HFFc6 (cell line): ENCODE results near the gene ABHD8. TPM values are rescaled to one million over a fixed set of nuclear protein-coding genes. Genes with fewer than 3 reads are reported as not detected.

ENCODE experiments used
- DNase-seq: peaks from one replicate; pipeline ENCODE4 v3.0.0-alpha.2; 2018
- H3K27ac Mint-ChIP-seq: 2 replicates; pipeline ENCODE4 v1.8.0; 2020; ENCODE audit warnings: mild to moderate bottlenecking, mixed read lengths
- H3K27me3 Mint-ChIP-seq: 2 replicates; pipeline ENCODE4 v1.8.0; 2021; ENCODE audit warnings: mild to moderate bottlenecking, moderate library complexity, mixed read lengths; ENCODE audit not compliant: insufficient read depth
- H3K36me3 Mint-ChIP-seq: 2 replicates; pipeline ENCODE4 v1.8.0; 2021; ENCODE audit warnings: low read depth, mixed read lengths
- H3K4me1 Mint-ChIP-seq: 2 replicates; pipeline ENCODE4 v1.8.0; 2020; ENCODE audit warnings: low read depth, mixed read lengths
- H3K4me3 Mint-ChIP-seq: 2 replicates; pipeline ENCODE4 v1.8.0; 2020; ENCODE audit warnings: mild to moderate bottlenecking, moderate library complexity, mixed read lengths
- H3K9me3 Mint-ChIP-seq: 2 replicates; pipeline ENCODE4 v1.8.0; 2020; ENCODE audit warnings: mild to moderate bottlenecking, mixed read lengths
- CTCF ChIP-seq: fragments of 200-600 bp; sonication (generic); IDR thresholded peaks from 2 replicates; pipeline ENCODE4 v1.5.0; 2021; ENCODE audit warnings: antibody characterized with exemption, mild to moderate bottlenecking
- total RNA-seq, 6 experiments: library from RNA; stranded (reverse); fragmentation: NEBNext Ultra II Directional; extraction: Animal tissue kit (Norgen Biotek cat#: 25700); gene quantifications; 2 replicates in 1 of 6; 3 replicates in 5 of 6; pipeline ENCODE4 v1.2.3, GENCODE V29; 2021

The ABHD8 gene
- total RNA-seq, 6 experiments from 2014 or later: 6.7 to 9.9 (median 8.9) TPM

GRCh38 chr19:17260842-17261325, 42.3 kb downstream of the ABHD8 start:
- H3K9me3 Mint-ChIP-seq: peaks cover 5% of the 10 kb centered on the region; the same call in 1 of the 2 replicates
- DNase-seq: peak; percentile 68
- H3K27ac Mint-ChIP-seq: no peak overlapping the region
- TF ChIP-seq CTCF: peak; percentile 97
- H3K4me3 Mint-ChIP-seq: no peak overlapping the region
- H3K36me3 Mint-ChIP-seq: peaks cover 5% of the 10 kb centered on the region; the same call in 1 of the 2 replicates
- peaks cover 6% of the 10 kb centered on the region for H3K27me3 Mint-ChIP-seq
- peaks cover 7% of the 10 kb centered on the region for H3K4me1 Mint-ChIP-seq

GRCh38 chr19:17259934-17260333, 43.3 kb downstream of the ABHD8 start:
- DNase-seq: no peak
- Mint-ChIP-seq H3K4me3 (no peak overlapping the region), H3K4me1 (peaks cover 7% of the 10 kb centered on the region), H3K9me3 (peaks cover 5% of the 10 kb centered on the region; the same call in 1 of the 2 replicates), H3K36me3 (peaks cover 5% of the 10 kb centered on the region; the same call in 1 of the 2 replicates), H3K27me3 (peaks cover 6% of the 10 kb centered on the region), H3K27ac (no peak overlapping the region)
- TF ChIP-seq CTCF: no peak

- H3K27me3 Mint-ChIP-seq: peaks cover 6% of the 10 kb centered on the region
- no peak for DNase-seq
- H3K36me3 Mint-ChIP-seq: peaks cover 5% of the 10 kb centered on the region; the same call in 1 of the 2 replicates
- H3K4me3 Mint-ChIP-seq: no peak overlapping the region
- H3K27ac Mint-ChIP-seq: no peak overlapping the region
- no peak for TF ChIP-seq CTCF
- peaks cover 5% of the 10 kb centered on the region; the same call in 1 of the 2 replicates for H3K9me3 Mint-ChIP-seq
- peaks cover 7% of the 10 kb centered on the region for H3K4me1 Mint-ChIP-seq
Observed at GRCh38 chr19:17259118-17259780, 44.0 kb downstream of the ABHD8 start.

- no peak overlapping the region for H3K27ac Mint-ChIP-seq
- peaks cover 7% of the 10 kb centered on the region for H3K4me1 Mint-ChIP-seq
- peaks cover 5% of the 10 kb centered on the region; the same call in 1 of the 2 replicates for H3K36me3 Mint-ChIP-seq
- DNase-seq: no peak
- peaks cover 6% of the 10 kb centered on the region for H3K27me3 Mint-ChIP-seq
- H3K4me3 Mint-ChIP-seq: no peak overlapping the region
- TF ChIP-seq CTCF: no peak
- H3K9me3 Mint-ChIP-seq: peaks cover 5% of the 10 kb centered on the region; the same call in 1 of the 2 replicates
Observed at GRCh38 chr19:17256130-17256529, 47.1 kb downstream of the ABHD8 start.

GRCh38 chr19:17255150-17255621, 48.0 kb downstream of the ABHD8 start:
- H3K9me3 Mint-ChIP-seq: no peaks in the 10 kb centered on the region; the same call in 1 of the 2 replicates
- no peak for DNase-seq
- TF ChIP-seq CTCF: no peak
- peaks cover 4% of the 10 kb centered on the region for H3K27me3 Mint-ChIP-seq
- H3K4me1 Mint-ChIP-seq: no peaks in the 10 kb centered on the region
- peaks cover 5% of the 10 kb centered on the region; the same call in 1 of the 2 replicates for H3K36me3 Mint-ChIP-seq
- no peak overlapping the region for H3K4me3 Mint-ChIP-seq
- no peak overlapping the region for H3K27ac Mint-ChIP-seq
